RCC 7860 (cell line): ENCODE results near the gene CRNKL1.

Source experiments
- DNase-seq: peaks from one replicate; pipeline ENCODE4 v3.0.0-alpha.2; 2015; ENCODE audit warnings: low spot score
- FAIRE-seq: peaks from 2 replicates; lab custom pipeline; 2012; peaks lifted over from hg19 to GRCh38; lab: Jason Lieb, UNC

The CRNKL1 gene

DNA sequence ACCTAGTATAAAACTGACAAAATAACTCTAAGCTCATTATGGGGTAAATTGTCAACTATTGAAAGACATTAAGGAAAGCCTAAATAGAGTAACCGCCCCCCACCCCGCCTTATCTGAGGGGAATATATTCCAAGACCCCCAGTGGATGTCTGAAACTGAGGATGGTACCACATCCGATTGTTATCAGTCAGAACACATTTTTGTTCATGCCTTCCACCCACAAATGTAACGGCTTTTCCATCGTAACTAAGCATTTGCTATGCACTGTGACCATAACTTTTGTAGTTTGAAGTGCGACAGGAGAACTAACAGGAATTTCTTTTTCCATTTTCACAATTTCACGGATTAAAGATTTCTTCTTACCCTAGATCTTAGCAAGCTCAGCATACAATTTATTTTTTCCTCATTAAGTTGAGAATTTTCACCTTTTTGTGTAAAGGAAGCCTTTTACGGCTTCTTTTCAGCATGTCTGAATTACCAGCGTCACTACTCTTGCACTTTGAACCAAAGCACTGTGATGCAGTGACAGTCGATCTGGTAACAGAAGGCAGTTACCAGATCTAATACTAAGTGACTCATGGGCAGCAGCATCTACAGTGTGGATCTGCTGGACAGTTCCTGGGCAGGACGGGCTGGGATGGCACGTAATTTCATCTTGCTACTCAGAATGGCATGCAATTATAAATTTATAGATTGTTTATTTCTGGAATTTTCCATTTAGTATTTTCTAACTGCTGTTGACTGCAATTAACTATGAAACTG, 11.9 kb upstream of the CRNKL1 start:
- no peak for FAIRE-seq
- no peak for DNase-seq

DNA sequence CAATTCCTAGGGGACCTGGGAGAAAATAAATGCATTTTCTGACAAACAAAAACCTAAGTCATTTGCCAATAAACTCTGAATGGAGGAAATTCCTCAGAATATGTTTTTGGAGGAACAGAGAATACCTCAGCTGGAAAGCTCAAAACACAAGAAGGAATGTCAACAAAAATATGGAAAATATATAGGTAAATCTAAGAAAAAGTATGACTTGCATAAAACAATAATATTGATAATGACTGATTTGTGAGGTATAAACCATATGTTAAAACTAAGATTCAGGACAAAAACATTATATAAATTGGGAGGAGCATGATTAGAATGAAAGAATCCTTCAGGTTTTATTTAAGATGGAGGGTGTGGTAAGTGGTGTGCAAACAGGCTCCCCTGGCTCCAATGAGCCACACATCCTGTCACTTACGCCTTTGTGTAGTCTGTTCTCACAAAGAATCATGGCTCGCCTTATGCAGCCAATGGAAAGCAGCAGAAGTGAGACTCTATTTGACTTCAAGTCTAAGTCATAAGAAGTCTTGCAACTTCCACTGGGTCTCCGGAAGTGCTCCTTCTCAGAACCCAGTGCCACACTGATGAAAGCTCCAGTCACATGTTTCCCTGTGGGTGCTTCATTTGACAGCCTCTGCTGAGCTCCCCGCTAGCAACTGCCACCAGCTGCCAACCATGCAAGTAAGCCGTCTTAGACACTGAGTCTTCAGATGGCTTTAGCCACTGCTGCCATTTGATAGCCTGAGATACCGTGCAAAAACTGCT, 8.2 kb upstream of the CRNKL1 start:
- FAIRE-seq = no peak

DNA sequence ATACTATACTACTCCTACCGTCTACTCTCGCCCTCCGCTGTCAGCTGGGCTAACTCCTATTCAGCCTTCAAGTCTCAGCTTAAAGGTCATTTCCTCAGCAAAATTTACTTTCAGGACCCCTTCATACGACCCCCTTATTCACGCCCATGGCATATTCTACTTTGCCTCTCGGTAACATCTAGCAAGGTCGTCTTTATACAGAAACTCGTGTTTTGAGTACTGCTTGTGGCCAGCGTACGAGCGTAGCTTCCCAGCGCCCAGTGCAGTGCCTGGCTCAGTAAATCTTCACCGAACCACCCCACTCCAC, 546 bp downstream of the CRNKL1 start:
- DNase-seq (no peak), FAIRE-seq (no peak)

More for the DNA sequence above, 8.2 kb upstream of the CRNKL1 start:
- no peak for DNase-seq

DNA sequence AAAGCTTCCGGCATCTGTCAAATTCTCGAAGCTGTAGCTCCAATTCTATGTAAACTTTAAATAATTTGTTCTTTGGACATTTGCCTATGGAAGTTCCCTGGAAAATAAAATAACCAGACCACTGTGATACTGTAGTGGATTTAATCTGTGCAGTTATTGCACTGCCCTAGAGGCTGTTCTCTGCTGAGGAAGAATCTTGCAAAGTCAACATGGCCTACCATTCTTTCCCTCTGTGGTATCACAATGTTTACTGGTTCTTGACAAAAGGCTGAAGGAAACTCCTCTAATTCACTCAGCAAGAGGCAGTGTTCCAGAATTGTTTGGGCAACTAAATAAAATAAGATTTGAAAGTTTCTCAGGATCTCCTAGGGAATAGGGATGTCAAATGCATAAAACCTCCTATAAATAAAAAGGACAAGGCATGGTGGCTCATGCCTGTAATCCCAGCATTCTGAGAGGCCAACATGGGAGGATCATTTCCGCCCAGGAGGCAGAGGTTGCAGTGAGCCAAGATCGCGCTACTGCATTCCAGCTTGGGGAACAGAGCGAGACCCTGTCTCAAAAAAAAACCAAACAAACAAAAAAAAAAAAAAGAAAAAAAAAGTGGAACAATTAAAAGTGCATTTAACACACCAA, 12.4 kb downstream of the CRNKL1 start:
- FAIRE-seq = no peak
- DNase-seq = no peak

DNA sequence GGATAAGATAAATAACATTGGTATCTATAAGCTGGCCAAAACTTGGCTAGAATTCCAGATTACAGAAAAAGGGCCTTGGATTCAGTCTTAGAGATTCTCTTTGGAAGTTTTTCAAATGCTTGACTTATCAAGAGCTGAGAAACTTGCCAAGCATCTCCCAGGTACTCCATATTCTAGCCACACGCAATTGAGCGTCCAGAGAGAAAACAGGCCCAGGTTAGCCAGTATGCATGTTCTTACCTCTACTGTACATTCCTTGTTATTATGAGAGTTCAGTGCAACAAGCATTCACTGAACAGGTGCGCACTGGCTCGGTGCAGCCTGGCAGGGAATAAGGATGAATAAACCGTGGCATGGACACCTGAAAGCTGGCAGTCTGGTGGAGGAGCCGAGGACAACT, 13.7 kb downstream of the CRNKL1 start:
- FAIRE-seq = no peak
- DNase-seq = no peak

DNA sequence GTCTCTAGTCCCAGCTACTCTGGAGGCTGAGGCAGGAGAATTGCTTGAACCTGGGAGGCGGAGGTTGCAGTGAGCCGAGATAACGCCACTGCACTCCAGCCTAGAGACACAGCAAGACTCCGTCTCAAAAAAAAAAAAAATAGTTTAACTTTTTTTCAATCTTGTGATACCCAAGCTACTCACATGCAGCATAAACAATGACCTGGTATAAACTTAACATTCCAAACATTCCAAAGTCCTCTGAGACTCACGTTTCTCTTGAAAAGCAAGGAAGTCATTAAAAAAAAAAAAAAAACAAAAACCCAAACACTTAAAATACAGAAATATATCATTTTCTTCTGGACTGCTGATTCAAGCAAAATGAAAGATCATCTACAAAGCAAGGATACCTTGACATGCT, 14.3 kb downstream of the CRNKL1 start:
- FAIRE-seq (no peak), DNase-seq (no peak)

DNA sequence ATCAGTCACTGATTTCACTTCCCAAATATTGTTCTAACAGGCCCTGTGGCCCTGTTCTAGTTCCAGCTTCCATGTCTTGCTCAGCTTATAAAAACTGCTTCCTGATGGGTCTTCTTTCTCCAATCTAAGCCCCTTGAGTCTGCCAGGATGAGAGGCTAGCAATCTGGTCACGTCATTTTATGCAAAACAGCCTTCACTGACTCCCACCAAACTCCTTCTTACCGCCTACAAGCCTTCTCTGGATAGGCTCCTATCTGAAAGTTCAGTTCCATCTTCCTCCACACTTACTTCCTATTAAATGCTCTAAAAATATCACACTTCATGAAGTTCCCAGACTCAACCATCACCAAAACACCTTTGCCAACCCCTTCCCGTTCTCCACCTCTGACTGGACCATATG, 15.5 kb downstream of the CRNKL1 start:
- no peak for DNase-seq
- no peak for FAIRE-seq

DNA sequence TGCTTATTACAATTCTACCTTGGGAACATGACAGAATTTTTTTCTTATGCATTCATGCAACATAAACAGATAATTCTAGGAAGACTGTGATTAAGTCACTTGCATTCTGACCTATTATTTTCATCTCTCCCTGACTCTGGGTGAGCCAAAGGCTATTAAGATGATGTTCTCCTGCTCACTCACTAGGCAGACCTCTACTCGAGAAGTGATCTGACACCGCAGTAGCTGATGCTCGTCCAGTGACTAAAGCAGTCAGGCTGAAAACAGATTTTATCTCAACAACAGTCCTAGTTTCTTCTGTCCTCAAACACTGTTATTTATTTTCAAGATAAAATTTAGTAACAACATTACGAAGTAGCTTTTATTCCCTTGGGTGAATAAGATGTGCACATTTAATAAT, 17.8 kb downstream of the CRNKL1 start:
- FAIRE-seq (no peak), DNase-seq (no peak)

DNA sequence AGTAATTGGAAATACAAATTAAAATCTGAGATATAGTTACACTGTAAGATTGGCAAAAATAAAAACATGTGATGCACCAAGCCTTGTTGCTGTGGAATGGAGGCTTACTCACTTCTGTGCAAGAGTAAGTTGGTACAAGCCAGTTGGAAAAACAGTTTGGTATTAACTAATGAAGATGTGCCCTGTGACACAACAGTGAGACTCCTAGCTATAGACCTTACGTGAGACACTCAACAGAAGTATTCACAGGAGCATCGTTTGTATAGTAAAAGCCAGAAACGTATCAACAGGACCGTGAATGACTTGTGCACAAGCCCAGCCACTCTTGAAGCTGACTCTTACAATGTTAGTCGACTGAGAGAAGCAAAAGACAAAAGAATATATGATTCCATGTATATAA, 20.5 kb downstream of the CRNKL1 start:
- FAIRE-seq = no peak

DNA sequence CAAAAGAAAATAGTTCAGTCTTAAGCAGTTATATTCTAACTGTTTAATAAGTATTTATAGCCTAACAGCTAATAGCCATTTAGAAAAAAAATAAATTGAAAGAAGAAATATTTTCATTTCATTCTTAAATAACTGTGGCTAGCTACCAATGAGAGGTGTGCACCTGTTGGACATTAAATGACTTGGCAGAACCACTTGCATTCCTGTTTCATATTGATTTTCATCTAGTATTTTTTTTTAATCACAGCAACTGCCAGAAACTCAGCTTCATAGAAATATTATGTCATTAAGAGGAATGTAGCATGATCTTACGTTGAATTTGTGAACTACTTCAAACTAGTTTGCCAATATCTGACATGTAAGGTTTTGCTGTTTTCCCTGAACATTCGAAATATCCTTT, 25.0 kb downstream of the CRNKL1 start:
- no peak for FAIRE-seq
- no peak for DNase-seq

More for the DNA sequence above, 20.5 kb downstream of the CRNKL1 start:
- no peak for DNase-seq

DNA sequence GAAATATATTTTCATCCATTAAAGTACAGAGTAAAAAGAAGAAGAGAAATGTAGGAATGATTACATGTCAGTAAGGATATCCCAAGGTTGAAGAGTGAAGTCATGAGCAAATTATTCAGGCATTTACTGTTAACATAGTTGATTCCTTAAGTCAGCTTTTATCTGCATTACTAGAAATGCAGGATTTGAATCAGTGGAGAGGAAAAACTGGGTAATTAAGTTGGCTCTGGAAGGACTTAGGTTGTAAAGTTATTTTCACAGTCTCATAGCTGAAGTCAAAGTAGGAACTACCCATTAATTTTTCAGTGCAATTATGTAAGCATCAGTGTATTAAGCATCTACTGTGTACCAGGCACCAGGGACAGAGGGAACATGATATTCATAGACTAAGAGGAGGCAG, 27.3 kb downstream of the CRNKL1 start:
- peak; percentile 29 for DNase-seq
- peak; percentile 45 for FAIRE-seq

DNA sequence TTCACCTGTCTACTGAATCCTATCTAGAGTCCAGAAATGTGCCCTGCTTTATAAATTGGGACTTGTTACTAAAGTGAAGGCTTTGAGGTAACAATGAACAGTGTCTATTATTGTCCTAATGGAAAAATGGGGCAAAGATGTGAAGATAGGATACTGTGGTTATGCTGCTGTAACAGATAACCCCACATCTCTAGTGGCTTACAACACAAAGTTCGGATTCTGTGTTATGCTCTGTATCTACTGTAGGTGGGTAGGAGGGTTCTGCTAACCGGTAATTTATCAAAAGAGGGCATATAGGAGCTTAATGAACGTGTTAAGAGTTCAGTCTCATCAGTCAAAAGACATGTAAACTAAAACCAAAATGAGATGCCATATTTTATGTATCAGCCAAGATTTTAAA, 28.9 kb downstream of the CRNKL1 start:
- DNase-seq = no peak
- FAIRE-seq = no peak

DNA sequence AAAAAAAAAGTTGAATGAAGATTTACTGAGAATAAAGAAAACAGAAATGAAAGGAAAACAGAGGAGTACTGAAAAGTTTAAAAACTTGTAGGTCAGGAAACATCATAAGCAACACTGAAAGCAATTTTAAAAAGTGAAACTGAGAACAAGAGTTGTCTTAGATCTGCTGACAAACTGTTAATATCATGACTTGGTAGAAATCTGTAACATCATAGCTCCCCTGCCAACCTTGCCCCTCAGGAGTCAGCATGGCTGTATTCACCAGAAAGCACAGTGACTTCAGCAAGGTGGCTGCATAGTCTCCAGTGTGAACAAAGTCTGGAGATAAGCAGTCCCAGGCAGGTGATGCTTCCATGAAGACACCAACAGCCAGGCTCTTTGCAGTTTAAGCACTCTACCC, 29.8 kb downstream of the CRNKL1 start:
- DNase-seq (no peak), FAIRE-seq (no peak)

DNA sequence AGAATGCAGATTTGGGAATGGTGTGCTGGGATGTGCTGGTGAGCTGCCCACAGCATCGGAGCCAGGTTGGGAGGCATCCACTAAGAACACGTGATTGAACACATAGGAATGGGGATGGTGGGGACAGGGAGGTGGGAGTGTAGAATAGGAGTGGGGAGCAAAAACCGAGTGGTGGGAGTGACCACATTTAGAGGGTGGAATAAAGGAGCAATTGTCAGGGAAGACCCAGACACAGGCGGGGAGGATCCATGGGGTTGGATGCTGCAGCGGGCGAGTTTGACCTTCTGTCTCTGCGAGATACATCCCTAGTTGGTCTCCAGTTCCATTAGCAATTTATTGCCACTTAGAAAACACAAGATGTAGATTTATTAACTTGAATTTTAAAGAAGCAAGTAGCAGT, 30.4 kb downstream of the CRNKL1 start:
- DNase-seq = no peak

DNA sequence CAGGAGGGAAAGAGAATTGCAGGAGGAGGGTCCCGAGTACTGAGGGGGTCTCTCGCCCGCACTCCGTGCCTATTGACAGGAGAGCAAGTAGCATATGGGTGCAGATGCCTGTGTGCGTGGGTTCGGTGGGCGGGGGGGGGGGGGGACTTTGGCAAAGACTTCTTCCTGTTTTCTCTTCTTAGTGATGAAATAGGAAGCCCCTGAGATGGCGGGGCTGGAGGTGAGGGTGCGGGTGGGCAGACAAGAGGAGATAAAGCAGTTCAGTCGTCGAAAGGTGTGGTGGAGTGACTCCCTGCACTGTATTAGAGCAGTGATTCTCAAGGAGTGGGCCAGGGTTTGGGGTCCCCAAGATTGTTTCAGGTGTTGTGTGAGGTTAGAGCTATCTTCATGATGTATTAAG, 31.4 kb downstream of the CRNKL1 start:
- FAIRE-seq (no peak), DNase-seq (no peak)

More for the DNA sequence above, 30.4 kb downstream of the CRNKL1 start:
- FAIRE-seq = no peak

DNA sequence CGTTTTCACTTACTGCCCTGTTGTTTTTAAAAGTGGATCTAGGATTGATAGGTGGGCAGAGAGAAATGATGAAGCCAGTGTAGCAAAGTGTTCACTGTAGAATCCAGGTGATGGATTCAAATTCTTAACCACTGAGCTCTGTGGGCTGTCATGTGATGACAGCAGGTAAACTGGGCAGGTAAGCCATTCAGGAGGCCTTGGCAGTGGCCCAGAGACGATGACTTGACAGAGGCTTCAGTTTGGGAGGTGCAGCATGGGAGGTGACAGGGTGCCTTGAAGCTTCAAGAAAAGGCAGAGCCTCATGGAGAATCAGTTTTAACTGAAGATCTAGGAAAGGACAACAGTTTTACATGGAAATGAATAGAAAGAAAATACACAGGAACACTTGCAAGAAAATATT, 33.1 kb downstream of the CRNKL1 start:
- FAIRE-seq = no peak

DNA sequence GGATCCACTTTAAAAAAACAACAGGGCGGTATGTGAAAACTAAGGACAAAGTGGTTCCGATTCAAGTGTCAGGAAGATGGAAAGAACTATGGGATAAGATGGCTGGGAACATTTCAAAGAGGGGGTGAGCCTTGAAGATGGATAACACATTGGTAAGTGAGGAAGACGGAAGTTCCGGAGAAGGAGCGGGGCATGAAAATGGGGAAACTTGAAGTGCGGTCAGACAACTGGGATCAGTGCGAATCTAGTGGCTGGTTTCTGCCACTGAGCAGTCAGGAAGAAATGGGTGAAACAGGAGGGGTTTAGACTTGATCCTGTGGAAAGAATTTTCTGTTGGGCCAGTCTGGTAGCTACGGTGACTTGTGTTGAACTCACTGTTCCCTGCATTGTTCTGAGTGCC, 33.9 kb downstream of the CRNKL1 start:
- FAIRE-seq (no peak), DNase-seq (no peak)

More for the DNA sequence above, 33.1 kb downstream of the CRNKL1 start:
- DNase-seq = no peak

DNA sequence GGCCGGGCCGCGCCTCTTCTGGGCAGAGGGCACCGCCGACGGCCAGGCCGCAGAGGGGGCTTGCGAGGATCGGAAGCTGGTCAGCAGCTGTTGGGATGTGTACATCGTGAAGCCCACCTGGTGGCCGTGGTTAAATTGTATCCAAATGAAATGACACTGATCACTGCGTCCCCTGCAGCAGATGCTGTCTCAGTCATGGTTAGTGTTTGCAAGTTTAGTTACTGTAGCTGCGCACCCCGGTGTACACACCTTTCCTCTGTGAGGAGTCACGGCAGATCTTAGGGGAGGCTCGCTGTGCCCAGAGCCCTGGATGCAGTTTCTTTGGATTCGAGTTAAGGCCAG, 34.5 kb downstream of the CRNKL1 start:
- DNase-seq (no peak), FAIRE-seq (no peak)

DNA sequence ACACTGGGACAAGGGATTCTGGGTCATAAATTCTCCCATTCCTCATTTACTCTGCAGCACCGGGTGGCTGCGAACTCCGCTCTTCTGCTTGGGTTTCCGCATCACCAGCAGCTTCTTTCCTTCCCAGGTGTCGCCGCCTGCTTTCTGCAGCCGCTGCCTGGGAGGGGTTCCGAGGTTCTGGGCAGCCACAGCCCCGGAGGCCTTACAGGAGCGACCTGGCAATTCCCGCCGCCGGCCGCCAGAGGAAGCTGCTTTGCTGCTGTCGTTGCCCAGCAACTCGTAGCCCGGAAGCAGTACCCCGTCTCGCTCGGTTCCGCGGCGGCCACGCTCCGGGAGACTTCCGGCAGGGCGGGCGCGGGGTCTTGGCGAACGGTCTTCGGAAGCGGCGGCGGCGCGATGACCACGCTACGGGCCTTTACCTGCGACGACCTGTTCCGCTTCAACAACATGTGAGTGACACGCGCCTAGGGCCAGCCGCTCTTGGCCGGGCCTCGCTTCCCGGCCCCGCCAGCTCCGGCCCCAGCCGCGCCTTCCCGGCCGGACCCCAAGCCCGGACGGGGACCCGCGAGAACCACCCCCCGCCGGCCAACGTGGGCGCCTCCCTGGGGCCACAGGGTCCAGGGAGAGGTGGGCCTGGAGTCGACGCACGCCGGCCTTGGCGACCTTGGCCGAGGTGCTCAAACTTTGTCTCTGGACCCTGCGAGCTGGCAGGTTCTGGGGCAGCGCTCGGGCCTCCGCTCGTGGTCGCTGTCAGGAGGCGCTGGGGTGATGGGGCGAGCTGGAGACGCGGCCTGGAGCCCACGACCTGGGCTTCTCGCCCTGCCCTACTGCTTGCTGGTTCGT, 35.0 kb downstream of the CRNKL1 start, which contains the start of gene NAA20:
TSS of gene NAA20 (plus strand) at position 362 of the 843 bp plus-strand sequence. CDS start at position 397, 35 bp downstream.
- DNase-seq (peak; percentile 84), FAIRE-seq (no peak)

DNA sequence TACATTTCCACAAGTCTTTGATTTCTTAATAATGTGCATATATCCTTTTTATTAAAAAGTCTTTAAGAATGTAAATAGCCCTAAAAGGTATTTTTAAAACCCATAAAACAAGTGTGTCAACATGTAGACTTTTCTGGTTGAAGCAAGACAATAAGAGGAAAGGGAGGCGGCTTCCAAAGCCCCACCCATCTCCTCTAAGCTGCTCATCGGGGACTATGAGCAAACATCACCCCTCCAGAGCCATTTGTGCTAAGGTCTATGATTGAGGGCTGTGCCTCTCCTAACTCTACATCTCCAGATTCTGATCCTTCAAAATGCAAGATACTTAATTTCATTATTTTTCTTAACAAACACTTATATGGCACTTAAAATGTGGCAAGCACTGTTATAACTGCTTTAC, 37.6 kb downstream of the CRNKL1 start:
- FAIRE-seq (no peak), DNase-seq (no peak)

DNA sequence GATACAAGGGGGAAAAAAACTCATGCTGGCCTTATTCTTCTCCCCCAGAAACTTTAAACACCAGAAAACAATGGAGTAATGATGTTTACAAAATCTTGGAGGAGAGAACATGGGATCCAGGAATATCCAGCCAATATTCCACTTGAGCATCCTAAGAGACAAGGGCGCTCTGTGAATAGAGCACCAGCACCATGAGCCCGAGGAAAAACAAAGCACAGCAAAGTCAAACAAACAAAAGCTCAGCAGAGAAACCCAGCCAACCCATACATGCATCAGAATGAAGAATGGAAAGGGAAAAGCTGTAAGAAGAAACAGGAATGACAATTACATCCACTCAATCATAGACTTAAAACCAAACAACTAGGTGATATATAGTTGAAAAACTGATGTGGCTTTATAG, 39.7 kb downstream of the CRNKL1 start:
- DNase-seq (no peak), FAIRE-seq (no peak)
